GM18870 (cell line): Measurements from ENCODE around the gene RAB24.
A peak's percentile ranks its signal among the peaks of the same experiment; 100 is the strongest.
"Not testable (repeated sequence)": the region's sequence is repeated elsewhere in the genome, so short reads cannot be mapped to it uniquely, and the experiment has no call there.

ENCODE experiments used
- ATAC-seq: cut with Tn5 transposase; IDR thresholded peaks from one replicate; pipeline ENCODE4 v1.9.1; 2021; ENCODE audit warnings: moderate library complexity; ENCODE audit not compliant: unreplicated experiment

The RAB24 gene

GRCh38 chr5:177311723-177312648, 8.5 kb upstream of the RAB24 start, which contains the start of gene MXD3:
Gene MXD3 (minus strand): TSS chr5:177311898. CDS start chr5:177311830, 68 bp downstream.
- ATAC-seq: peak; percentile 44

GRCh38 chr5:177311392-177311722, 7.8 kb upstream of the RAB24 start:
- ATAC-seq: no peak

GRCh38 chr5:177310757-177311391, 7.4 kb upstream of the RAB24 start:
- no peak for ATAC-seq

- ATAC-seq: no peak
Observed at GRCh38 chr5:177310332-177310731, 6.8 kb upstream of the RAB24 start.

- no peak for ATAC-seq
Observed at GRCh38 chr5:177309351-177310191, 6.1 kb upstream of the RAB24 start.

- ATAC-seq: no peak
Observed at GRCh38 chr5:177308740-177309139, 5.2 kb upstream of the RAB24 start.

GRCh38 chr5:177307544-177308363, 4.2 kb upstream of the RAB24 start:
- ATAC-seq: no peak

GRCh38 chr5:177306674-177307543, 3.4 kb upstream of the RAB24 start:
- ATAC-seq: no peak

GRCh38 chr5:177306103-177306640, 2.7 kb upstream of the RAB24 start:
- not testable (repeated sequence) for ATAC-seq

- ATAC-seq: no peak
Observed at GRCh38 chr5:177304392-177305119, 1.0 kb upstream of the RAB24 start.

GRCh38 chr5:177303925-177304391, 439 bp upstream of the RAB24 start:
- no peak for ATAC-seq

- no peak for ATAC-seq
Observed at GRCh38 chr5:177302354-177303110, 987 bp downstream of the RAB24 start.

GRCh38 chr5:177301503-177302165, 1.9 kb downstream of the RAB24 start:
- ATAC-seq: no peak

- ATAC-seq: no peak
Observed at GRCh38 chr5:177300951-177301350, 2.6 kb downstream of the RAB24 start.

GRCh38 chr5:177300236-177300880, 3.2 kb downstream of the RAB24 start:
- peak; percentile 56 for ATAC-seq

- no peak for ATAC-seq
Observed at GRCh38 chr5:177299697-177300096, 3.8 kb downstream of the RAB24 start.

GRCh38 chr5:177297922-177298321, 5.6 kb downstream of the RAB24 start:
- no peak for ATAC-seq
